H9 (cell line): ENCODE results near the gene HOXD4. TPM values are rescaled to one million over a fixed set of nuclear protein-coding genes. Genes with fewer than 3 reads are reported as not detected.

ENCODE experiments used
- DNase-seq: peaks from one replicate; pipeline ENCODE4 v3.0.0-alpha.2; 2017
- H2AFZ ChIP-seq: one replicate; pipeline ENCODE4 v1.6.1; 2013; ENCODE audit warnings: mild to moderate bottlenecking, low read length, control low read depth, moderate library complexity
- H2AK5ac ChIP-seq: 2 replicates; pipeline ENCODE4 v1.6.1; 2013; ENCODE audit warnings: low read length, control low read depth, mixed read lengths; ENCODE audit not compliant: insufficient read length
- H2BK120ac ChIP-seq: one replicate; pipeline ENCODE4 v1.6.1; 2013; ENCODE audit warnings: low read depth, mild to moderate bottlenecking, low read length, control low read depth, inconsistent platforms; ENCODE audit not compliant: poor library complexity, severe bottlenecking
- H2BK12ac ChIP-seq: 2 replicates; pipeline ENCODE4 v1.6.1; 2013; ENCODE audit warnings: low read length, control low read depth, mixed read lengths, low read depth; ENCODE audit not compliant: insufficient read length
- H2BK15ac ChIP-seq: 2 replicates; pipeline ENCODE4 v1.6.1; 2013; ENCODE audit warnings: low read depth, low read length, control low read depth
- H2BK20ac ChIP-seq: one replicate; pipeline ENCODE4 v1.6.1; 2013; ENCODE audit warnings: low read depth, mild to moderate bottlenecking, low read length, control low read depth, inconsistent platforms; ENCODE audit not compliant: poor library complexity, severe bottlenecking
- H2BK5ac ChIP-seq: 2 replicates; pipeline ENCODE4 v1.6.1; 2013; ENCODE audit warnings: low read length, control low read depth, mixed read lengths; ENCODE audit not compliant: insufficient read length
- H3K14ac ChIP-seq: 2 replicates; pipeline ENCODE4 v1.6.1; 2013; ENCODE audit warnings: low read length, control low read depth; ENCODE audit not compliant: insufficient read depth
- H3K18ac ChIP-seq: 2 replicates; pipeline ENCODE4 v1.6.1; 2013; ENCODE audit warnings: low read depth, mild to moderate bottlenecking, mixed read lengths, low read length, control low read depth; ENCODE audit not compliant: insufficient read length
- H3K23ac ChIP-seq: 2 replicates; pipeline ENCODE4 v1.6.1; 2013; ENCODE audit warnings: low read length, control low read depth, mixed read lengths, low read depth; ENCODE audit not compliant: insufficient read length
- H3K23me2 ChIP-seq: 2 replicates; pipeline ENCODE4 v1.6.1; 2013; ENCODE audit warnings: low read depth, mild to moderate bottlenecking, mixed read lengths, low read length, control low read depth; ENCODE audit not compliant: insufficient read length, poor library complexity, severe bottlenecking
- H3K27ac ChIP-seq: 2 replicates; pipeline ENCODE4 v1.5.1; 2013; ENCODE audit warnings: low read length, control low read depth, mixed read lengths, low read depth; ENCODE audit not compliant: insufficient read length
- H3K27me3 ChIP-seq: 2 replicates; pipeline ENCODE4 v1.6.1; 2013; ENCODE audit warnings: low read length, control low read depth, inconsistent platforms; ENCODE audit not compliant: insufficient read depth
- H3K4ac ChIP-seq: 2 replicates; pipeline ENCODE4 v1.6.1; 2013; ENCODE audit warnings: low read depth, mild to moderate bottlenecking, control low read depth, inconsistent platforms, low read length, moderate library complexity
- H3K4me1 ChIP-seq: 2 replicates; pipeline ENCODE4 v1.6.1; 2013; ENCODE audit warnings: low read length, control low read depth, inconsistent platforms; ENCODE audit not compliant: insufficient read depth
- H3K4me2 ChIP-seq: 2 replicates; pipeline ENCODE4 v1.6.1; 2013; ENCODE audit warnings: low read length, control low read depth, mixed read lengths; ENCODE audit not compliant: insufficient read length, insufficient read depth
- H3K56ac ChIP-seq: 2 replicates; pipeline ENCODE4 v1.6.1; 2013; ENCODE audit warnings: low read depth, mild to moderate bottlenecking, mixed read lengths, low read length, control low read depth; ENCODE audit not compliant: insufficient read length
- H3K79me1 ChIP-seq: 2 replicates; pipeline ENCODE4 v1.6.1; 2013; ENCODE audit warnings: low read depth, mild to moderate bottlenecking, moderate library complexity, low read length, control low read depth, inconsistent platforms; ENCODE audit not compliant: insufficient read depth, poor library complexity, severe bottlenecking
- H3K79me2 ChIP-seq: 2 replicates; pipeline ENCODE4 v1.6.1; 2013; ENCODE audit warnings: low read length, control low read depth, inconsistent platforms; ENCODE audit not compliant: insufficient read depth
- H3K9ac ChIP-seq: 2 replicates; pipeline ENCODE4 v1.6.1; 2013; ENCODE audit warnings: low read length, control low read depth, mixed read lengths; ENCODE audit not compliant: insufficient read length; ENCODE audit errors: extremely low read depth
- H3K9me3 ChIP-seq: one replicate; pipeline ENCODE4 v1.6.1; 2013; ENCODE audit warnings: low read depth, low read length, inconsistent platforms; ENCODE audit not compliant: control insufficient read depth
- H3T11ph ChIP-seq: one replicate; pipeline ENCODE4 v1.6.1; 2013; ENCODE audit warnings: mild to moderate bottlenecking, low read length, control low read depth, inconsistent platforms
- H4K20me1 ChIP-seq: one replicate; pipeline ENCODE4 v1.6.1; 2013; ENCODE audit not compliant: control insufficient read depth, insufficient read length, insufficient read depth
- H4K5ac ChIP-seq: 2 replicates; pipeline ENCODE4 v1.6.1; 2013; ENCODE audit warnings: low read depth, mild to moderate bottlenecking, mixed read lengths, low read length, control low read depth; ENCODE audit not compliant: insufficient read length
- H4K8ac ChIP-seq: replicated peaks from 2 replicates; pipeline ENCODE4 v1.6.1; 2013; ENCODE audit warnings: low read length, control low read depth, mixed read lengths, low read depth; ENCODE audit not compliant: insufficient read length
- H4K91ac ChIP-seq: 2 replicates; pipeline ENCODE4 v1.6.1; 2013; ENCODE audit warnings: low read depth, mild to moderate bottlenecking, moderate library complexity, mixed read lengths, low read length, control low read depth; ENCODE audit not compliant: insufficient read length
- H3K27ac Mint-ChIP-seq, 3 experiments: 2 replicates in 2 of 3; 3 replicates in 1 of 3; pipeline ENCODE4 v1.8.0; 2020 to 2021; ENCODE audit warnings: mixed read lengths in 3 of 3, mild to moderate bottlenecking in 1 of 3, moderate library complexity in 1 of 3
- H3K27me3 Mint-ChIP-seq: 2 replicates; pipeline ENCODE4 v1.8.0; 2021; ENCODE audit warnings: low read depth, mild to moderate bottlenecking, moderate library complexity, mixed read lengths
- H3K36me3 Mint-ChIP-seq, 3 experiments: 2 replicates in 2 of 3; 3 replicates in 1 of 3; pipeline ENCODE4 v1.8.0; 2020 to 2021; ENCODE audit warnings: low read depth in 3 of 3, mixed read lengths in 3 of 3; ENCODE audit not compliant: insufficient read depth in 1 of 3
- H3K4me1 Mint-ChIP-seq, 2 experiments: 2 replicates each; pipeline ENCODE4 v1.8.0; 2020; ENCODE audit warnings: mixed read lengths in 2 of 2
- H3K4me3 Mint-ChIP-seq, 2 experiments: 2 replicates in 1 of 2; 3 replicates in 1 of 2; pipeline ENCODE4 v1.8.0; 2020 to 2021; ENCODE audit warnings: mild to moderate bottlenecking in 2 of 2, mixed read lengths in 2 of 2, moderate library complexity in 1 of 2
- H3K9me3 Mint-ChIP-seq, 2 experiments: 2 replicates in 1 of 2; 3 replicates in 1 of 2; pipeline ENCODE4 v1.8.0; 2020; ENCODE audit warnings: mild to moderate bottlenecking in 2 of 2, mixed read lengths in 2 of 2, moderate library complexity in 1 of 2
- WGBS: extraction: QIAGEN DNeasy Blood & Tissue Kit; methylation state at CpG from one replicate; pipeline ENCODE4 v1.1.7; 2013; ENCODE audit warnings: missing lambda C conversion rate, low lambda C conversion rate, mixed read lengths; ENCODE audit not compliant: insufficient read length; ENCODE audit errors: extremely low coverage; 5-methylcytosine and 5-hydroxymethylcytosine counted together
- total RNA-seq: library from RNA; stranded (reverse); gene quantifications from 2 replicates; pipeline ENCODE4 v1.2.1, GENCODE V29; 2021
- TF ChIP-seq, protein P1 (sequence below): fragments of 200-600 bp; sonication (generic); conservative IDR thresholded peaks from 3 replicates; pipeline ENCODE4 v1.8.0; 2021; ENCODE audit warnings: antibody characterized with exemption, mild to moderate bottlenecking

The HOXD4 gene
- total RNA-seq, 1 experiment from 2014 or later, result not detected

DNA sequence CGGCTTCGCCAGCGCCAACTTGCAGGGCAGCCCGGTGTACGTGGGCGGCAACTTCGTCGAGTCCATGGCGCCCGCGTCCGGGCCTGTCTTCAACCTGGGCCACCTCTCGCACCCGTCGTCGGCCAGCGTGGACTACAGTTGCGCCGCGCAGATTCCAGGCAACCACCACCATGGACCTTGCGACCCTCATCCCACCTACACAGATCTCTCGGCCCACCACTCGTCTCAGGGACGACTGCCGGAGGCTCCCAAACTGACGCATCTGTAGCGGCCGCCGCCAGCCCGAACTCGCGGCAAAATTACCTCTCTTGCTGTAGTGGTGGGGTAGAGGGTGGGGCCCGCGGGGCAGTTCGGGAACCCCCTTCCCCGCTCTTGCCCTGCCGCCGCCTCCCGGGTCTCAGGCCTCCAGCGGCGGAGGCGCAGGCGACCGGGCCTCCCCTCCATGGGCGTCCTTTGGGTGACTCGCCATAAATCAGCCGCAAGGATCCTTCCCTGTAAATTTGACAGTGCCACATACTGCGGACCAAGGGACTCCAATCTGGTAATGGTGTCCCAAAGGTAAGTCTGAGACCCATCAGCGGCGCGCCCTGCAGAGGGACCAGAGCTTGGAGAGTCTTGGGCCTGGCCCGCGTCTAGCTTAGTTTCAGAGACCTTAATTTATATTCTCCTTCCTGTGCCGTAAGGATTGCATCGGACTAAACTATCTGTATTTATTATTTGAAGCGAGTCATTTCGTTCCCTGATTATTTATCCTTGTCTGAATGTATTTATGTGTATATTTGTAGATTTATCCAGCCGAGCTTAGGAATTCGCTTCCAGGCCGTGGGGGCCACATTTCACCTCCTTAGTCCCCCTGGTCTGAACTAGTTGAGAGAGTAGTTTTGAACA is 20.9 kb downstream of the HOXD4 start:
- no peaks in the 10 kb centered on the region for H3K23me2 ChIP-seq
- no peaks in the 10 kb centered on the region for H3K4me1 ChIP-seq
- peaks cover 3 to 18% of the 10 kb centered on the region in 2 experiments for H3K9me3 Mint-ChIP-seq
- H3K56ac ChIP-seq, result no peak overlapping the region
- no peaks in the 10 kb centered on the region for H3K79me2 ChIP-seq
- WGBS, result no CpG with 5 or more reads among the region's 60 CpGs
- peaks cover 0 to 3% (median 0%) of the 10 kb centered on the region in 3 experiments; a peak in 2 of 7 replicates for H3K36me3 Mint-ChIP-seq
- H2BK120ac ChIP-seq, result no peak overlapping the region
- no peak overlapping the region for H2AFZ ChIP-seq
- TF ChIP-seq, protein P1, sequence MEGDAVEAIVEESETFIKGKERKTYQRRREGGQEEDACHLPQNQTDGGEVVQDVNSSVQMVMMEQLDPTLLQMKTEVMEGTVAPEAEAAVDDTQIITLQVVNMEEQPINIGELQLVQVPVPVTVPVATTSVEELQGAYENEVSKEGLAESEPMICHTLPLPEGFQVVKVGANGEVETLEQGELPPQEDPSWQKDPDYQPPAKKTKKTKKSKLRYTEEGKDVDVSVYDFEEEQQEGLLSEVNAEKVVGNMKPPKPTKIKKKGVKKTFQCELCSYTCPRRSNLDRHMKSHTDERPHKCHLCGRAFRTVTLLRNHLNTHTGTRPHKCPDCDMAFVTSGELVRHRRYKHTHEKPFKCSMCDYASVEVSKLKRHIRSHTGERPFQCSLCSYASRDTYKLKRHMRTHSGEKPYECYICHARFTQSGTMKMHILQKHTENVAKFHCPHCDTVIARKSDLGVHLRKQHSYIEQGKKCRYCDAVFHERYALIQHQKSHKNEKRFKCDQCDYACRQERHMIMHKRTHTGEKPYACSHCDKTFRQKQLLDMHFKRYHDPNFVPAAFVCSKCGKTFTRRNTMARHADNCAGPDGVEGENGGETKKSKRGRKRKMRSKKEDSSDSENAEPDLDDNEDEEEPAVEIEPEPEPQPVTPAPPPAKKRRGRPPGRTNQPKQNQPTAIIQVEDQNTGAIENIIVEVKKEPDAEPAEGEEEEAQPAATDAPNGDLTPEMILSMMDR, result no peak; the same call in 2 of the 3 replicates
- H3K27ac Mint-ChIP-seq, result no peak overlapping the region
- H3K27ac ChIP-seq, result no peak overlapping the region
- no peak for DNase-seq
- H3K27me3 ChIP-seq, result peaks cover 98% of the 10 kb centered on the region
- H3K4me3 Mint-ChIP-seq, result peak overlapping the region; percentile 51 to 76
- H4K5ac ChIP-seq, result no peak overlapping the region
- H3K23ac ChIP-seq, result no peak overlapping the region
- H2BK12ac ChIP-seq, result no peak overlapping the region
- no peak overlapping the region for H2BK15ac ChIP-seq
- H4K20me1 ChIP-seq, result no peaks in the 10 kb centered on the region
- H2BK5ac ChIP-seq, result no peak overlapping the region
- no peak overlapping the region for H3K4ac ChIP-seq
- H2BK20ac ChIP-seq, result no peak overlapping the region
- no peak overlapping the region for H2AK5ac ChIP-seq
- no peak overlapping the region; the same call in 1 of the 2 replicates for H3K14ac ChIP-seq
- no peak overlapping the region for H4K8ac ChIP-seq
- H3K79me1 ChIP-seq, result no peaks in the 10 kb centered on the region
- H3T11ph ChIP-seq, result no peak overlapping the region
- peaks cover 24 to 38% of the 10 kb centered on the region in 2 experiments for H3K4me1 Mint-ChIP-seq
- no peak overlapping the region for H3K9ac ChIP-seq
- H3K27me3 Mint-ChIP-seq, result peaks cover 100% of the 10 kb centered on the region
- peak overlapping the region; percentile 8 for H3K4me2 ChIP-seq
- no peak overlapping the region for H3K18ac ChIP-seq
- no peak overlapping the region for H4K91ac ChIP-seq
- no peaks in the 10 kb centered on the region for H3K9me3 ChIP-seq
